Measurements from ENCODE around the gene ATP2B3. TPM values are rescaled to one million over a fixed set of nuclear protein-coding genes. Genes with fewer than 3 reads are reported as not detected.

The ATP2B3 gene
- total RNA-seq, 1 experiment from 2014 or later = 0.21 TPM

- in situ Hi-C loops (cut with HindIII; ENCODE audit: low pct_unique_long_range_greater_than_20kb, low sequenced_read_pairs) = no loop called here
- Histone ChIP-seq H3K9me3 (ENCODE audit: control insufficient read depth, insufficient read depth, low read depth, low read length) (no peaks in the 10 kb centered on the region), H3K4me1 (ENCODE audit: control insufficient read depth, insufficient read depth, low read length) (no peaks in the 10 kb centered on the region), H3K4me3 (ENCODE audit: low read depth in 2 of 2, low read length in 2 of 2) (no peak overlapping the region), H3K36me3 (ENCODE audit: control insufficient read depth, insufficient read depth, low read length) (no peaks in the 10 kb centered on the region), H3K27me3 (ENCODE audit: control insufficient read depth, insufficient read depth, low read length) (no peaks in the 10 kb centered on the region), H3K27ac (ENCODE audit: low read length) (no peak overlapping the region)
- ChIA-PET CTCF (no interaction called here), POLR2A (no interaction called here)
- DNase-seq (ENCODE audit: low read depth, low spot score) = no peak
- no peak for ATAC-seq
- TF ChIP-seq REST (IDR thresholded peaks at IDR 0.05; ENCODE audit: insufficient read depth in 1 of 2, low read depth in 2 of 2, low read length in 1 of 2) (no peak), SIN3A (IDR thresholded peaks at IDR 0.05; ENCODE audit: borderline replicate concordance, insufficient read depth, low read depth, low read length) (no peak), POLR2AphosphoS5 (IDR thresholded peaks at IDR 0.05; ENCODE audit: low read depth, low read length) (no peak), CTCF (IDR thresholded peaks at IDR 0.05) (no peak), TCF7L2 (IDR thresholded peaks at IDR 0.05; ENCODE audit: low read depth, low read length) (no peak)
- no TSS peak for BruUV-seq (replicated peaks)
- intact Hi-C loops (cut with micrococcal nuclease; ENCODE audit: unreplicated experiment) = no loop called here
Observed at GRCh38 chrX:153626025-153626633, 108.7 kb downstream of the ATP2B3 start.

GRCh38 chrX:153626863-153627674 lies 109.6 kb downstream of the ATP2B3 start:
- ATAC-seq = no peak
- intact Hi-C loops (cut with micrococcal nuclease; ENCODE audit: unreplicated experiment) = no loop called here
- Histone ChIP-seq H3K4me3 (ENCODE audit: low read depth in 2 of 2, low read length in 2 of 2) (no peak overlapping the region), H3K27ac (ENCODE audit: low read length) (no peak overlapping the region), H3K36me3 (ENCODE audit: control insufficient read depth, insufficient read depth, low read length) (no peaks in the 10 kb centered on the region), H3K4me1 (ENCODE audit: control insufficient read depth, insufficient read depth, low read length) (no peaks in the 10 kb centered on the region), H3K27me3 (ENCODE audit: control insufficient read depth, insufficient read depth, low read length) (no peaks in the 10 kb centered on the region), H3K9me3 (ENCODE audit: control insufficient read depth, insufficient read depth, low read depth, low read length) (no peaks in the 10 kb centered on the region)
- no TSS peak for BruUV-seq (replicated peaks)
- POLR2A ChIA-PET = no interaction called here
- TF ChIP-seq REST (IDR thresholded peaks at IDR 0.05; ENCODE audit: insufficient read depth in 1 of 2, low read depth in 2 of 2, low read length in 1 of 2) (no peak), SIN3A (IDR thresholded peaks at IDR 0.05; ENCODE audit: borderline replicate concordance, insufficient read depth, low read depth, low read length) (no peak), POLR2AphosphoS5 (IDR thresholded peaks at IDR 0.05; ENCODE audit: low read depth, low read length) (no peak), CTCF (IDR thresholded peaks at IDR 0.05) (no peak), TCF7L2 (IDR thresholded peaks at IDR 0.05; ENCODE audit: low read depth, low read length) (no peak)
- CTCF ChIA-PET = no interaction called here
- no peak for DNase-seq (ENCODE audit: low read depth, low spot score)
- in situ Hi-C loops (cut with HindIII; ENCODE audit: low pct_unique_long_range_greater_than_20kb, low sequenced_read_pairs) = no loop called here

Data from Panc1 (cell line).